Measurements from ENCODE around the gene IGFBPL1. TPM values are rescaled to one million over a fixed set of nuclear protein-coding genes. Genes with fewer than 3 reads are reported as not detected.

IGFBPL1 gene
- total and polyA plus RNA-seq, 2 of the 8 experiments (the other 6 are each of a cell fraction or from before 2014, with no cell fraction given): 31.3 to 33.8 TPM

GRCh38 chr9:38386319-38386895, 37.8 kb downstream of the IGFBPL1 start (continued):
- no peak for TF ChIP-seq HDAC6 (IDR thresholded peaks at IDR 0.05; ENCODE audit: low read depth, low read length)
- TF ChIP-seq POLR2A (IDR thresholded peaks at IDR 0.05; ENCODE audit: control extremely low read depth in 1 of 2, low read depth in 2 of 2, low read length in 2 of 2): no peak
- TF ChIP-seq TAF7 (optimal IDR thresholded peaks at IDR 0.05; ENCODE audit: borderline replicate concordance, low read depth, low read length): no peak
- TF ChIP-seq YY1 (IDR thresholded peaks at IDR 0.05; ENCODE audit: low read depth, low read length): no peak

Data from H1 (cell line).